Retinal pigment epithelial cell (primary cell): ENCODE data around the gene GPR62.

ENCODE experiments used
- DNase-seq: peaks from one replicate; pipeline ENCODE4 v3.0.0-alpha.2; 2010; ENCODE audit warnings: low read depth
- H3K4me3 ChIP-seq: 2 replicates; pipeline ENCODE4 v1.5.1; 2011; ENCODE audit warnings: mild to moderate bottlenecking, low read length, control low read depth, moderate library complexity
- TF ChIP-seq, protein P1 (sequence below): conservative IDR thresholded peaks from 2 replicates; pipeline ENCODE4 v1.5.1; 2011; ENCODE audit warnings: low read depth, low read length, control low read depth, inconsistent platforms

The GPR62 gene

GRCh38 chr3:51974963-51975851 is 20.0 kb downstream of the GPR62 start, which contains the start of gene ABHD14A:
ABHD14A (plus strand) TSS chr3:51975064; CDS start chr3:51975136, 72 bp downstream.
- TF ChIP-seq, protein P1, sequence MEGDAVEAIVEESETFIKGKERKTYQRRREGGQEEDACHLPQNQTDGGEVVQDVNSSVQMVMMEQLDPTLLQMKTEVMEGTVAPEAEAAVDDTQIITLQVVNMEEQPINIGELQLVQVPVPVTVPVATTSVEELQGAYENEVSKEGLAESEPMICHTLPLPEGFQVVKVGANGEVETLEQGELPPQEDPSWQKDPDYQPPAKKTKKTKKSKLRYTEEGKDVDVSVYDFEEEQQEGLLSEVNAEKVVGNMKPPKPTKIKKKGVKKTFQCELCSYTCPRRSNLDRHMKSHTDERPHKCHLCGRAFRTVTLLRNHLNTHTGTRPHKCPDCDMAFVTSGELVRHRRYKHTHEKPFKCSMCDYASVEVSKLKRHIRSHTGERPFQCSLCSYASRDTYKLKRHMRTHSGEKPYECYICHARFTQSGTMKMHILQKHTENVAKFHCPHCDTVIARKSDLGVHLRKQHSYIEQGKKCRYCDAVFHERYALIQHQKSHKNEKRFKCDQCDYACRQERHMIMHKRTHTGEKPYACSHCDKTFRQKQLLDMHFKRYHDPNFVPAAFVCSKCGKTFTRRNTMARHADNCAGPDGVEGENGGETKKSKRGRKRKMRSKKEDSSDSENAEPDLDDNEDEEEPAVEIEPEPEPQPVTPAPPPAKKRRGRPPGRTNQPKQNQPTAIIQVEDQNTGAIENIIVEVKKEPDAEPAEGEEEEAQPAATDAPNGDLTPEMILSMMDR = no peak
- no peak for DNase-seq
- H3K4me3 ChIP-seq = peak within 1 kb of the TSS; percentile 70

DNA sequence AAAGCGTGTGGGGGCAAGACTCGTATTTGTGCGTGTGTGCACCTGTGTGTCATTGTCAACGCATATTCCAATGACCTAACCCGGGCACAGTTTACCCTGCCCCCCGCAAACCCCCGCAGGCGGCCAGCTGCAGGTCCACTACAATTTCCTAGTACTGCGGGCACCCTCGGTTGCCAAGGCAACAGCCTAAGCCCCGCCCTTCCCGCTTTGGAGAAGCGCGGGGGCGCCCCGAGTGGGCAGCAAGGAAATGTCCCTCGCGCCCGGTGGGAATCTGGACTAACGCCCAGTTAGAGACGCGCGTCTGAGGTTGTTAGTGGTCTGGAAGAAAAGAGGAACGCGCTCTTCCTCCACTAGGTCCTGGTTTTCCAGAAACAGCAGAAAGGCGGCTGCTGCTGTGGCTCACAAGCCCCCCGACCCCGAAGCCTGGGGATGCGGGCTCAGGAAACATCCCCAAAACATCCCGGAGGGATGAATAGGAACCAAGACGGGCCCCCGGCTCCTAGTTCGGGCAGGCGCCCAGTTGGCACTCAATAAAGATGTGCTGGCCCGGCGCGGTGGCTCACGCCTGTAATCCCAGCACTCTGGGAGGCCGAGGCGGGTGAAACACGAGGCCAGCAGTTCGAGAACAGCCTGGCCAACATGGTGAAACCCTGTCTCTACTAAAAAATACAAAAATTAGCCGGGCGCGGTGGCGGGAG is 20.8 kb downstream of the GPR62 start:
- no peak for DNase-seq
- TF ChIP-seq, protein P1 = peak; percentile 18
- H3K4me3 ChIP-seq = peak overlapping the region; percentile 70

- no peak overlapping the region for H3K4me3 ChIP-seq
- TF ChIP-seq, protein P1 = no peak
- DNase-seq = no peak
Measured at GRCh38 chr3:51977446-51978142, 22.4 kb downstream of the GPR62 start.

GRCh38 chr3:51978143-51978502 is 22.9 kb downstream of the GPR62 start:
- no peak for DNase-seq

DNA sequence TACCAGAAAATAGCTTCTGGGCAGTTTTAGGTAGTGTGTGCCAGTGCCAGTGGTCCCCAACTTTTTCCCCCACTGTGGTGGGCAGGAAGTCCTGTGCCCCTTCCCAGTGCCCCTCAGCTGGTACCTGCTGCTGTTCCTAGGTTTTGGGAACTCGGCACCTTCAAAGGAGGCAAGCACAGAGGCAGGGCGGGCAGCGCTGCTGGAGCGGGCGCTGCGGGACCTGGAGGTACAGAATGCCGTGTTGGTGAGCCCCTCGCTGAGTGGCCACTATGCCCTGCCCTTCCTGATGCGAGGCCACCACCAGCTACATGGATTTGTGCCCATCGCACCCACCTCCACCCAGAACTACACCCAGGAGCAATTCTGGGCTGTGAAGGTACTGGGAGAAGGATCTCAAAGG is 25.1 kb downstream of the GPR62 start:
- TF ChIP-seq, protein P1 = no peak
- DNase-seq = no peak

More at GRCh38 chr3:51978143-51978502, 22.9 kb downstream of the GPR62 start:
- H3K4me3 ChIP-seq = no peak overlapping the region
- TF ChIP-seq, protein P1 = no peak

GRCh38 chr3:51982352-51982837 is 27.2 kb downstream of the GPR62 start:
- TF ChIP-seq, protein P1 = peak; percentile 73
- DNase-seq = no peak
- H3K4me3 ChIP-seq = peak overlapping the region; percentile 49

More for the DNA sequence above, 25.1 kb downstream of the GPR62 start:
- H3K4me3 ChIP-seq = no peak overlapping the region
